ENCODE measurements around the gene TRIB2. TPM values are rescaled to one million over a fixed set of nuclear protein-coding genes. Genes with fewer than 3 reads are reported as not detected.

Gene TRIB2
- total RNA-seq, 2 donors from 2014 or later, result 29.4 to 34.5 TPM

DNA sequence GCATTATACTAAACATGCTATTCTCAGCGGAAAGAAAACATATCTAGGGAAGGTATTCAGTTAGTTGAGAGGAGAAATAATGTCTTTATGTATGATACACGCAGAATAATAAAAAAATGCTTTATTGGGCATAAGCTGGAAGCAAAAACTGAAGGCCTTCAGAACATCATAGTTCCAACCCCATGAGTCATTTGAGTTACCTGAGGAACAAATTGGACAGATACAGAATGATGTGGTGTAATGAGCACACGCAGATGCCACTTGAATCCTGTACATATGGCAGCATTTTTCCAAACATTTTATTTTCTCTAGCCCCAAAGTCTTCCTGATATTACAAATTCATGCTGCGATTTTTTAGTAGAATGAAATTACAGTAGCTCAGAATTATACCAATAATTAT, 23.2 kb upstream of the TRIB2 start:
- intact Hi-C loops (cut with DNase I), result no loop called here
- DNase-seq (ENCODE audit: low spot score), result no peak

DNA sequence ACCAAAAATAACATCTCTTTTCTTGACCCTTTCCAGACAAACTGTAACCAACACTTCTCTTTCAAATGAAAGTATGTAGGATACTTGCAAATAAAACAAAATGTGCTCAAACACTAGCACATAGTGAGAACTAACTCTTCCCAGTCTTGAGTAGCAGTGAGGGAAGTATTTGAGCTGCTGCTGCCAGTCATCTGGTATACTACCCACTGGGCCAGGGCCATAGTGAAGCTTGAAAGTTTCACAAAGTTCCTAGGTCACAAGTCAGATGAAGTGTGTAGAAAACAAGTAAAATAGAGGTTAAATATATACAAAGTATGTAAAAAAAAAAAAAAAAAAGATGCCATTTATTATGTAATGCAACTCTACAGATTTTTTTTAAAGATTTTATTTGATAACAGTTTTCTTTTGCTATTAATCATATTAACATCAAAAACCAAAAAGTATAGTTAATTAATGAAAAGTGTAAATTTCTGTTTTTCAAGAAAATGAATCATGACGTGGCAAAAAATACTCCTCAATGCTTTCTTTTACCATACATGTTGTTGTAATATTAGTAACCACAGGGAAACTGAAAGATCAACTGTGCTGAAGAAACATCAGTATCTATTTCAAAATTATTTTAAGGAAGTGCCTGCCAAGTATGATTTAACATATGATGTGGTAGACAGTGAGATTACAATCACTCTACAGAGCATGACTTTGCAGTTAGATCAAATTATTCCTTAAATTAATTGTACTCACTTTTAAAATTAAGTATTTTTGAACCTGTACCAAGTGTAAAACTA, 21.6 kb upstream of the TRIB2 start:
- intact Hi-C loops (cut with DNase I), result no loop called here
- no peak for DNase-seq (ENCODE audit: low spot score)

DNA sequence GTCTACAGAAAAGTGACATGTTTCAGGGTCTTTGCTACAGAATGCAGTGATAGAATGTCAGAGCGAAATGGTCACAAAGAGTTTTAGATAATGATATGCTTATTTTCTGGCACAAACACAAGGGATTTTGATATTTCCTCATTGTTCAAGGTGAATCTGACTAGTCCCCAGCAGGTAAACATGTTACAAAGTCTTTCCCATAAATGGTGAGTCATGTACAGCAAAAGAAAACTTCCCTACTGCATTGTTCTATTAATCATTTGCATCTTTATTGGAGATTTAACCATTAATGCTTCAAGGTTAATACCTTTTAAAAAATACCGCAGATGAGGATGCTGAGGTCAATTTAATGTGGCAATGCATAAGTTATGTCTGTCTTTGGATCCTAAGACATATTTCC, 19.1 kb upstream of the TRIB2 start:
- DNase-seq (ENCODE audit: low spot score), result no peak
- intact Hi-C loops (cut with DNase I), result no loop called here

DNA sequence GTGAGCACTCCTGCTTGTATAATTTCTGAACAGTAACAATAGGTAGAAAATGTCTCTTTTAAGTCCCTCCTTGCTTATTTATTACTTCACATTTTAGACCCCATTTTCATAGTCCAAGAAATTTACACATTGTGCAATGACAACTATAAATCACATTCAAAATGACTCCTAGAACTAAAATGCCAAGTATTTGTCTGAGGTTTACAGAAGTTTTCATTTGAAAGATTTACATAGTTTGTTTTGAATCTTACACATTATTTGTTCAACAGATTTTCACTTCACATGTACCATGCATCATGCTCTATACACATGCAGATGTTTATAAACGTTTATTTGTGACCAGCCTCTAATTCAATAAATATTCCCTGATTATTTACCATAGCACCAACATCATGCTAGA, 15.7 kb upstream of the TRIB2 start:
- DNase-seq (ENCODE audit: low spot score), result no peak
- intact Hi-C loops (cut with DNase I), result no loop called here

DNA sequence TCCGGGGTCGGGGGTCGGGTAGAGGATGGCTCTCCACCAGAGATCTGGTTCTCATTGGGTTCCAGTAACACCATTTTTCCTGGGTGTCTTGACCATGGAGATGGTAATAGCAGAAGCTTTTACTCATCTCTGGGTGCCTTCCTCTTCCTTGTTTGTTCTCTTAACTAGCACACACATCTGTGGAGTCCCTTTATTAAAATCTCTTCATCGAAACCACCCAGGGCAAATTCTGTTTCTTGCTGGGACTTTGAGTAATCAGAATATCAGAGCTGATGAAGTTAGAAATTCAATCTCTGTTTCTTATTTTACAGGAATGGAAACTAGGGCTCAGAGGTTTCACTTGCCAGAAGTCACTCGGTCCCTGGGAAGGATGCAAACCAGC, 15.0 kb upstream of the TRIB2 start:
- intact Hi-C loops (cut with DNase I), result no loop called here
- no peak for DNase-seq (ENCODE audit: low spot score)

DNA sequence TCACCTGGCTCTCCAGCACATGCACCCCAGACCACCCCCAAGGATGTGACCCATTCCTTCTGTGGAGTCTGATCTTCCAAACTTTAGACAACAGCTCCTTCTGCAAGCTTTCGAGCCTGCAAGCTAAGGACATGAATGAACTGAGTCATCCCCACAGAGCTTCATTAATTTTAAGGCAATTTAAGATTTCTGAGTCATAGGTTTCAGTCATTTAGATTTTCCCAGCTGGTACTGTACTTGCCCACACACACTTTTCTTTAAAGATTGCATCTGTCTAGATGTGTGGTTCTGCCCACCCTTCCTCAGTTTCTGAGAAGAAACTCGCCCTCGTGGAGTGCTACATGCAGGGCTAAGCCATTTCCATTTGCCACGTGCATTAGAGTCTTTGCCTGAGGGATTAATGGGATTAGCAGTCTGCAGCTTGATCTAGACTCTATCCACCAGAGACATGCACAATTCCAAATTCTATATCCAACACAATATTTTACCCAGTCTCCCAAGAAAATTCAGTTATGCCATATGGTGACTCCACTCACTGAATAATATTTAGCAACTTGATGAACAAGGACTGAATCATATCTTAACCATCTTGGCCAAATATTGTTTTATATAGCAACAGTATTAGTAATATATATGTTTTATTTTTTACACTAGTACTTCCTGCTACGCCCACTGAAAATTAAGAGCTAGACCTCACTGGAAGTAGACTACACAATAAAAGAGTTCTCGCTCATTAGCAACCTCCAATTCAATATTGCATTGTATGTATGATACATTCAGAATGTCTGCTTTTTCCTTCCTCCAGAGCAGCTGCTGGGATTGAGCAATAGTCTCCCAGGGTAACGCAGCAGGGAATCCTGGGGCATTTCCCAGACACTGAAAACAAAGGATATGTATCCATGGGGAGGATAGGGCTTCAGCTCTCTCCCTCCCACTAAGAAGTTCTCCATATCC, 14.3 kb upstream of the TRIB2 start:
- no peak for DNase-seq (ENCODE audit: low spot score)
- intact Hi-C loops (cut with DNase I), result no loop called here

DNA sequence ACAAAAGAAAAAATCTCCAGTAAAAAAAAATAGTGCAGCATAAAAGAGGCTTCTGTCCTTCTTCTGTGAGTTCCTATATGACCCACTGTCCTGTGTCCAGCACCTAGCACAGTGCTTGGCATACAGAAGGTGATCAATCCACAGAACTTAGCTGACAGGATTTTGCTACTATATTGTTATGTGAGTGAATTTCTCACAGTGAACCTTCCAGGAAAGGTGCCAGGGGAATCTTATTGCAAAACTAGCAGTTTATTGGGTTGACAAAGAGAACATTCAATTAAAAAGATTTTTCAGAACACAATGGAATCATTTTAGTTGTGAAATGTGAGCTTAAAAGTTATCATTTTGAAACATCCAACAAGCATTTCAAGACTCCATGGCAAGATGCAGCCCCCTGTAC, 12.4 kb upstream of the TRIB2 start:
- intact Hi-C loops (cut with DNase I), result no loop called here

DNA sequence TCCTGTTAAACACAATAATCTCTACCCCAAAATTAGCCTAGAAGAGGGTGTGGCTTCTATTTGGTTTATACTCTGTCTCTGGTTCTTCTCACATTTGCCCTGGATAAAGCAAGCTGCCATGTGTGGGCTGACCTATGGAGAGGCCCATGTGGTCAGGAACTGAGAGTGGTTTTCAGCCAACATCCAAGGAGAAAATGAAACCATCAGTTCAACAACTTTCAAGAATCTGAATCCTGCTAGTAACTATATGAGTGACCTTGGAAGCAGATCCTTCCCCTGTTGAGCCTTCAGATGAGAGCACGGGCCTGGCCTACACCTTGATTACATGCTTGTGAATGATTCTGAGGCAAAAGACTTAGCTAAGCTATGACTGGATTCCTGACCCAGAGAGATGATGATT, 11.5 kb upstream of the TRIB2 start:
- intact Hi-C loops (cut with DNase I), result no loop called here
- no peak for DNase-seq (ENCODE audit: low spot score)

More for the DNA sequence above, 12.4 kb upstream of the TRIB2 start:
- DNase-seq (ENCODE audit: low spot score), result no peak

DNA sequence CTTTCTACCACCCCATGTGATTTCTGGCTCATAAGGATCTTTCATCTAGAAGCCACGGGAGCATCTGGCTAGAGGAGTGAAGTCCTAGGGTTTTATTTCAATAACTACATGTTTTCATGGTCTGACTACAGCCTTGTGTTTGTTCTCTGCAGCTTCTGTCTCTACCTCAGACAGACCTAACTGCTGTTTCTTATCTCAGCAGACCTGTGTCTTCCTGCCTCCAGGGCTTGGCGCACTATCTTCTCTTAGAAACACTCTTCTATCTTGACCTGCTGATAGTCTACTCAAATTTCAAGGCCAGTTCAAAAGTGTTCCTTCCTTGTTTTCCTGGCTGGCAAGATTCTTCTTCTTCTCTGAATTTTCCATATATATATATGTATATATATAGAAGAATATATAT, 11.0 kb upstream of the TRIB2 start:
- no peak for DNase-seq (ENCODE audit: low spot score)
- intact Hi-C loops (cut with DNase I), result no loop called here

DNA sequence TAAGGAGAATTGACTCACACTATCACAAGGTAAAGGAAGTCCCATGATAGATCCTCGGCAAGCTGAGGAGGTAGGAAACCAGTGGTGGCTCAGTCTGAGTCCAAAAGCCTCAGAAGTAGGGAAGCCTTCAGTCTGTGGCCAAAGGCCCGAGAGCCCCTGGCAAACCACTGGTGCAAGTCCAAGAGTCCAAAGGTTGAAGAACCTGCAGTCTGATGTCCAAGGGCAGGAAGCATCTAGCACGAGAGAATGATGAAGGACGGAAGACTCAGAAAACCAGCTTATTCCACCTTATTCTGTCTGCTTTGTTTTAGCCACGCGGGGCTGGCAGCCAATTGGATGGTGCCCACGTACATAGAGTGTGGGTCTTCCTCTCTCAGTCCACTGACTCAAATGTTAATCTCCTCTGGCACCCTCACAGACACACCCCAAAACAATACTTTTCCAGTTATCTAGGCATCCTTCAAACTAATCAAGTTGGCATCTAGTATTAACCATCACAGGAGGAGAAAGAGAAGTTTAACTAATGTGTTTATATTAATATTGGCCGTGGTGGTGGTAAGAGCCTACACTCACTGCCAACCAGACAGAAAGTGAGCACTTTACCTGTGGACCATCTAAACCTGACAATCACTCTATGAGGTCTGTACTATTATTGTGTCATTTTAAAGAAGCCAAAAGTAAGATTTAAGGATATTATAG, 8.1 kb upstream of the TRIB2 start:
- DNase-seq (ENCODE audit: low spot score), result no peak

DNA sequence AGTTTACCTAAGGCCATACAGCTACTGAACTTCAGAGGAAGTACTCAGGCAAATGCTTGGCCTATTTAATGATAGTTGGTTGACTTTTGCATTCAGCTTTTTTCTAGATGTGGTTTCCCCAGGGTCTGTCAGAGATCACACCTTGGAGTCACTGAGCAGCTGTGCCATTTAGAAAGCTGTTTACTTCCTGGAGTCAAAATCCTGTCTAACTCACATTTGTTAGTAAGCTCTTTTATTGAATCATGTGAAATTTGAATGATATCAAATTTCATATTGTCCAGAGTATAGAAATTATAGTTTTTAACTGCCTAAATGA, 7.6 kb upstream of the TRIB2 start:
- DNase-seq (ENCODE audit: low spot score), result no peak
- intact Hi-C loops (cut with DNase I), result no loop called here

More for the DNA sequence above, 8.1 kb upstream of the TRIB2 start:
- intact Hi-C loops (cut with DNase I), result no loop called here

DNA sequence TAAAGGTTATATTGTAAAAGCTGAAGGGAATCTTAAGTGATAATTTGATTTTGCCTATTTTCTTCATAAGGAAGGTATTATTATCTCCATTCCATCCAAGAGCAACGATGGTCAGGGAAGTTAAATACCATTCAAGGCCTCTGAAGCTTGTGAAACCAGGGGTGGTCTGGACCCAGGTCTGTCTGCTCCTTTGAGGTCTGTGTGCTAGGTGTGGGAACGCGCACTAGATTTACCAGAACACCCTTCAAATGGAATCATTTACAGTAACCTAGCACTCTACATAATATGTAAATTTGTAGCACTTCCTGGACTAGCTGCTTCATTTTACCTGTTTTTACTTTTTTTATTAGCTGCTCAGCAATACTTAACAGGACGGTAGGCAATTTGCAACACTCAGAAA, 6.4 kb upstream of the TRIB2 start:
- DNase-seq (ENCODE audit: low spot score), result no peak
- intact Hi-C loops (cut with DNase I), result loop anchor here in 1 of 2 donors (10.0 kb wide), 3 partner anchors 176 to 846 kb away; no protein-coding TSS in a partner anchor

DNA sequence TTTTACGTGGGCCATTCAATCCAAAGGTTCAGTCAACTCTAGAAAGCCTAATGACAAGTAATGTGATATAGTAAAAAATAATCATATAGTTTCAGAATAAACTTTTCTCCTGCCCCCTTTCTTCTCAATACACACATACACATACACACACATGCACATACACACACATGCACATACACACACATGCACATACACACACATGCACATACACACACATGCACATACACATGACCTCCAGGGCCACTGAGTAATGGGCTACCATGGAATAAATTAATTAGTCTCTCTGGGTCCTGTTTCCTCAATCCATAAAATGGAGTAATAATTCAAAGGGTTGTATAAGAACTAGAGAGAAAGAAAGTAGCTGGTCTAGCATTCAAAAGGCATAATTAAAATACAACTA, 5.4 kb upstream of the TRIB2 start:
- intact Hi-C loops (cut with DNase I), result loop anchor here in 1 of 2 donors (10.0 kb wide), 3 partner anchors 177 to 847 kb away; no protein-coding TSS in a partner anchor
- DNase-seq (ENCODE audit: low spot score), result no peak

DNA sequence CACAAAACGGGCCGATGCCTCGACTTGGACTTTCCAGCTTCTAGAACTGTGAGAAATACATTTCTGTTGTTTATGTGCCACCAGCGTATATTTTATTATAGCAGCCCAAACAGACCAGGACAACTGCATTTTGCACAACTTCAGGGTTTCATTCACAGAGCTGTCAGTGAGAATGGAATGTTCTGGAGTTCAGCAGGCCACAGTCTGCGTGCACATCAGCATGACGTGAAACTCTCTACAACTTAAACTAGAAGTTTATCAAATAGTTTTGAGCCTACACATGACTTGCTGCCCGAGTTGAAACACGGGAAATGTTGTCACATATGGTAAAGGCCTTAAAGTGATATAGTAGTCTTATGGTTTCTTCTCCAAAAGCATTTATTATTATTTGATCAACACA, 3.9 kb upstream of the TRIB2 start:
- intact Hi-C loops (cut with DNase I), result loop anchor here in 1 of 2 donors (10.0 kb wide), 3 partner anchors 178 to 848 kb away; no protein-coding TSS in a partner anchor
- DNase-seq (ENCODE audit: low spot score), result no peak

DNA sequence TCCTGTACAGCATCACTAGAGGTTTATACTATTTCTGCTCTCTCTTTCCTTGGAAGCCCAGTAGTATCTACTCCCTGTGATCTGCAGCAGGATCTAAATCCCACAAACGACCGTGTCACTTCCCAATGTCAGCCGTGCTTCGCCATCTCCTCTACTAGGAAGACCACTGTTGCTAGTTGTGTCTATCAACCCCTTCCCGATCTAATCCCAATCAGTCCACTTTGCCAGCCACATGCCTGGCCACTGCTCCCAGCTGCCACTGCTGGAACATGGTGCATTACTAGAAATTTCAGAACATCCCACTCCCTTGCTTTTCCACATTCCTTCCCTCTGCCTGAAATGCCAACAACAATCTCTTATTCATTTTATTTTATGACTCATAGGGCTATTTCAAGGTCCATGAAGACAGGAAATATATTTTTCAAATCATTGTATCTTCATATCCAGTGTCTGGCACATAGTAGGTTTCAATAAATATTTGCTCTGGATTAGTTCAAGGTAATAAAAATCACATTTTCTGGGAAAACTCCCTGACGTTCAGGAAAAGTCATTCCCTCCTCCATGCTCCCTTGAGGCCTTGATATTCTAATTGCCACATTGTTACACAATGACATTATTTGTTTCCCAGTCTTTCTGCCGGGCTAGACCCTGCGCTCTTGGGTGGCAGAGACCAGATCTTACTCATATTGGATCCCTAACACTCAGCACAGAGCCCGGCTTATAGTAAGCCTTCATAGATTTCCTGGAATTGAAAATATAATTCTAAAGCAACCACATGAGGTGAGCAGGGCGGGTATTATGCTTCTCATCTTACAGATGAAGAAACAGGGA, 2.1 kb upstream of the TRIB2 start:
- intact Hi-C loops (cut with DNase I), result loop anchor here (5.0 to 10.0 kb wide), 4 partner anchors 180 to 850 kb away; no protein-coding TSS in a partner anchor
- DNase-seq (ENCODE audit: low spot score), result no peak

DNA sequence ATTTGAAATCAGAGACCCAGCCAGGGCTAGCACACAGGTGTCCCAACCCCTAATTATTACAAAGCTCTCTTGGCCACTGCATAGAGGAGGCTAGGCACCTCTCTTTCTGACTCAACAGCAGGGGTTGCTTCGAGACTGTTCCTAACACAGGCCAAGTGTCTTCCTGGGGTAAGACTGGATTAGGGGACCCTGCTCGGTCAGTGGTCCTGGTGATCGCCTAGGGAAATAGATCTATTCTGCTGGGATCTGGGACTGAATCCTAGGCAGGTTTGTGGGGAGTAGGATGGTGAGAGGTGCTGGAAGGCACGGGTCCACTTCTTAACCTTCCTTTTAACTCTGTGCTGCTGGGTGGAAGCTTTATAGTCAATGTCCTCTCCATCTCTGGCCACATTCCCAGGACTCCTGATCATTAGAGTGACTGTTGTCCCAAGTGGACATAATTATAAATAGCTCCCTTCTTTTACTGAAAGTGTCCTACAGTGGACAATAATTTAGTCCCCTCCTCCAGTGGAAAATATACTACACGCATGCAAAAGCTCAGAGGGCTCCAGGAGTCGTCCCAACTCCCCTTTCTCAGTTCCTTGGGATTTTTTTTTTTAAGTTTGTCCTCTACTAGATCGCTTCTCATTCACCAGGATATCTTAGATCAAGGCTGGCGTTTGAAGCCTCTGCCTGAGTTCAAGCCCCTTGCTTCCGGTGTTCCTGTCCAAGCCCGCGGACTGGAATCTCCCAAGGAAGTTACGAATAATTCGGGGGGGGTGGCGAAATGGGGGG, 1.3 kb upstream of the TRIB2 start:
- intact Hi-C loops (cut with DNase I), result loop anchor here (5.0 to 10.0 kb wide), 4 partner anchors 181 to 851 kb away; no protein-coding TSS in a partner anchor
- DNase-seq (ENCODE audit: low spot score), result no peak

DNA sequence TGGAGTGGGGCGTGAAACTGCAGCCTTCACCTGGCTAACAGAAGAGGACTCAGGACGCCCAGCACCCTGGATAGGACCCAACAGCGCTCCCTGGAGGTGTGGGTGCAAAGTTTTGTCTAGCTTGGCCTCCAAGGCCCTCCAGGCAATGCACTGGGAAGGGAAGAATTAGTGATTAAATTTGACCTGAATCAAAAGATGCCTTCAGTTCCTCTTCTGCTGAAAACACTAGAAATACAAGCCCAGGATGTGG, 779 bp upstream of the TRIB2 start:
- peak; percentile 87 for DNase-seq (ENCODE audit: low spot score)

More for the DNA sequence above, 779 bp upstream of the TRIB2 start:
- intact Hi-C loops (cut with DNase I), result loop anchor here (5.0 to 10.0 kb wide), 4 partner anchors 181 to 851 kb away; no protein-coding TSS in a partner anchor
